Measurements from ENCODE around the gene SGMS1. TPM values are rescaled to one million over a fixed set of nuclear protein-coding genes. Genes with fewer than 3 reads are reported as not detected.
A peak's percentile ranks its signal among the peaks of the same experiment; 100 is the strongest.

Gene SGMS1
- polyA plus RNA-seq, 2 of the 4 experiments (the other 2 are of a cell fraction) = 22.7 to 28.2 TPM

DNA sequence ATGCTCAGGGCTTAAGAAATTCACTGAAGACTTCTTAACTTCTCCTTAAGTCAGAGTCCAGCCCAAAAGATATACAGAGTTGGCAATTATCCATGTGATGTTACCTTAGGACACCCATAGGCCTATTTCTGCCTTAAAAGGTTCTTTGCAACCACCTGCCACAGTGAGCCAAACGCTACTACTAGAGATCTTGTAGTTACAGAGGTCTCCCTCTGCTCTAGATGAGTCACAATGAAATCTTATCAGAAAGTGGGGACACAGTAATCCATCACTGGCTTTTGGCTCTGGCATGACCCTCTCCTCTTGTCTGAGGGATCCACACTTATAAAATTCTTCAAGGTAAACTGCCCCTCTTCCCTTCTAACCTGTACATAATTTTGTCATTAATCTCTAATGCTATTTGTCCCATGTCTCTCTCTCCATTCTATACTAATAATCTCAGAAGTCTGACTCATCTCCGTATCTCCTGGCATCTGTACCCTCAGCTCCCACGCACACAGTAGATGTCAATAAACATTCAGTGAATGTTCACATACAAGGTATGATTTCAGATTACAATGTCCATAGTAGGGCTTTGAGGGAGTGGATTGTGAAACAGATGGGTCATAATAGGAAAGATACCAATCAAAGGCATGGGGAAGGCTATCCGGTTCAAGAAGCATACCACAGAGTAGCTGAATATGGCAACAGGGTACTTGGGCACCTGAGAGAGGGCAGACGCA lies 112.1 kb downstream of the SGMS1 start:
- peak overlapping the region; percentile 32 to 43; a peak in 3 of 6 replicates for H3K27ac ChIP-seq
- no peaks in the 10 kb centered on the region for H3K9me3 ChIP-seq
- FAIRE-seq (no peak), DNase-seq (ENCODE audit: low read depth in 1 of 2, low spot score in 1 of 2) (peak in 1 of 2 experiments; percentile 65), ATAC-seq (peak; percentile 84 to 91)
- H3K4me2 ChIP-seq = peak overlapping the region; percentile 52
- H3K4me3 ChIP-seq = no peak overlapping the region
- ChIA-PET CTCF (interaction anchor here (1.5 kb wide), 1 partner anchor 111 kb away, joined by 4 read pairs; no protein-coding TSS in a partner anchor), POLR2A (interaction anchor here (1.8 kb wide), 1 partner anchor 113 kb away, joined by 6 read pairs; no protein-coding TSS in a partner anchor)
- TF ChIP-seq CHD2 (IDR thresholded peaks at IDR 0.05; ENCODE audit: low read length, partially characterized antibody) = no peak
- no peak for TF ChIP-seq FOXS1 (CRISPR knock-in tag; IDR thresholded peaks at IDR 0.05)
- peak in 1 of 2 experiments; percentile 63; a peak in 2 of 4 replicates for TF ChIP-seq CEBPB (IDR thresholded peaks at IDR 0.05)
- no peak for TF ChIP-seq CBX2 (IDR thresholded peaks at IDR 0.05; ENCODE audit: borderline replicate concordance, low read depth)
- TF ChIP-seq GATA3 (IDR thresholded peaks at IDR 0.05; ENCODE audit: borderline replicate concordance) = peak; percentile 68
- TF ChIP-seq HOXB5 (CRISPR knock-in tag; IDR thresholded peaks at IDR 0.05) = no peak
- TF ChIP-seq EP300 (IDR thresholded peaks at IDR 0.05) = 0 out of 5 replicates have a peak, but pooled peaks of 1 of the 2 experiments have one; percentile 27
- TF ChIP-seq, protein P1, sequence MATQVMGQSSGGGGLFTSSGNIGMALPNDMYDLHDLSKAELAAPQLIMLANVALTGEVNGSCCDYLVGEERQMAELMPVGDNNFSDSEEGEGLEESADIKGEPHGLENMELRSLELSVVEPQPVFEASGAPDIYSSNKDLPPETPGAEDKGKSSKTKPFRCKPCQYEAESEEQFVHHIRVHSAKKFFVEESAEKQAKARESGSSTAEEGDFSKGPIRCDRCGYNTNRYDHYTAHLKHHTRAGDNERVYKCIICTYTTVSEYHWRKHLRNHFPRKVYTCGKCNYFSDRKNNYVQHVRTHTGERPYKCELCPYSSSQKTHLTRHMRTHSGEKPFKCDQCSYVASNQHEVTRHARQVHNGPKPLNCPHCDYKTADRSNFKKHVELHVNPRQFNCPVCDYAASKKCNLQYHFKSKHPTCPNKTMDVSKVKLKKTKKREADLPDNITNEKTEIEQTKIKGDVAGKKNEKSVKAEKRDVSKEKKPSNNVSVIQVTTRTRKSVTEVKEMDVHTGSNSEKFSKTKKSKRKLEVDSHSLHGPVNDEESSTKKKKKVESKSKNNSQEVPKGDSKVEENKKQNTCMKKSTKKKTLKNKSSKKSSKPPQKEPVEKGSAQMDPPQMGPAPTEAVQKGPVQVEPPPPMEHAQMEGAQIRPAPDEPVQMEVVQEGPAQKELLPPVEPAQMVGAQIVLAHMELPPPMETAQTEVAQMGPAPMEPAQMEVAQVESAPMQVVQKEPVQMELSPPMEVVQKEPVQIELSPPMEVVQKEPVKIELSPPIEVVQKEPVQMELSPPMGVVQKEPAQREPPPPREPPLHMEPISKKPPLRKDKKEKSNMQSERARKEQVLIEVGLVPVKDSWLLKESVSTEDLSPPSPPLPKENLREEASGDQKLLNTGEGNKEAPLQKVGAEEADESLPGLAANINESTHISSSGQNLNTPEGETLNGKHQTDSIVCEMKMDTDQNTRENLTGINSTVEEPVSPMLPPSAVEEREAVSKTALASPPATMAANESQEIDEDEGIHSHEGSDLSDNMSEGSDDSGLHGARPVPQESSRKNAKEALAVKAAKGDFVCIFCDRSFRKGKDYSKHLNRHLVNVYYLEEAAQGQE (IDR thresholded peaks at IDR 0.05) = no peak
- TF ChIP-seq JUNB (IDR thresholded peaks at IDR 0.05) = peak; percentile 54
- no peak for TF ChIP-seq FOSL2 (IDR thresholded peaks at IDR 0.05)
- TF ChIP-seq FOSL2 (CRISPR knock-in tag; IDR thresholded peaks at IDR 0.05) = peak; percentile 53; the same call in 1 of the 2 replicates
- peaks cover 30% of the 10 kb centered on the region for H3K4me1 ChIP-seq
- 24% methylated on average over 5 of the region's 5 CpGs for WGBS (ENCODE audit: missing lambda C conversion rate)

DNA sequence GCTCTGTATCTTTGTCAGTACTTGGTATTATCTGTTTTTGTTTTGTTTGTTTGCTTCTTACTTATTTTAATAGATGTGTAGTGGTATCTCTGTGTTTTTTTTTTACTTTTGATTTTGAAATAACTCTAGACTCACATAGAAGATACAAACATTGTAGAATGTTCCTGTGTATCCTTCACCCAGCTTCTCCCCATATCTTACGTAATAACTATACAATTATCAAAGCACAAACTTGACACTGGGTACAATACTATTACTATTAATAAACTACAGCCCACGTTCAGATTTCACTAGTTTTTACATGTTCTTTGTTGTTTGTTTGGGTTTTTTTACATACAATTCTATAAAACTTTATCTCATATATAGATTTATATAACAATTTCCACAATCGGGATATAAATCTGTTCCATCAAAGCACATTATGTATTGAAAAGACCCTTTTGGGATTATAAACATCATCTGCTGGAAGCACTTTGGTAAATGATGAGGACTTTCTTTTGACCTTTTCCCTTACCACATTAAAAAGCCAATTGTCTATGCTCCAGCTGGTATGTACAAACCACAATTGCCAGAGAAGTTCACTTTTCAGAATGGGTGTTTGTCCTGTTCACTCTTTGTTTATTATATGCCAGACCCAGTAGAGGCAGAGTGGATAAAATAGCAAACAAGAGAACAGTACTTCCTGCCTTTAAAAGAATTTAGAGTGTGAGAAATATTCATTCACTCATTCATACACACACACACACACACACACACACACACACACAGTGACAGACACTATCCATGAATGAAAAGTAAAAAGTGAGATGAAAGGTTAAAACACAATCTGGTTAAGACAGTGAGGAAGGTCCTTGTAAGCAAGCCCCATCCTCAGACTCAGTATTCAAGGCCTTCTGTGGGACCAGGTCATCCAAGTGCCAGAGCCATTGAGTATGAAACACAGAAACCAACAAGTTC lies 113.0 kb downstream of the SGMS1 start:
- peak overlapping the region in 1 of 2 experiments; percentile 43; a peak in 1 of 6 replicates for H3K27ac ChIP-seq
- POLR2A ChIA-PET = no interaction called here
- TF ChIP-seq HOXB5 (CRISPR knock-in tag; IDR thresholded peaks at IDR 0.05) (no peak), HDAC2 (IDR thresholded peaks at IDR 0.05) (no peak), MAZ (IDR thresholded peaks at IDR 0.05; ENCODE audit: borderline replicate concordance, low read depth, low read length) (no peak), ESRRA (IDR thresholded peaks at IDR 0.05; ENCODE audit: borderline replicate concordance, low read length) (no peak), EHMT2 (IDR thresholded peaks at IDR 0.05; ENCODE audit: low read depth) (no peak), TFCP2L1 (CRISPR knock-in tag; IDR thresholded peaks at IDR 0.05) (no peak), ZNF302 (CRISPR knock-in tag; IDR thresholded peaks at IDR 0.05) (no peak), NR3C1 (IDR thresholded peaks at IDR 0.05) (no peak), NPAS2 (CRISPR knock-in tag; IDR thresholded peaks at IDR 0.05; ENCODE audit: borderline replicate concordance) (no peak), JUNB (IDR thresholded peaks at IDR 0.05) (no peak), CEBPB (IDR thresholded peaks at IDR 0.05) (no peak), HOXB13 (CRISPR knock-in tag; IDR thresholded peaks at IDR 0.05; ENCODE audit: low read depth) (no peak), RCOR1 (IDR thresholded peaks at IDR 0.05; ENCODE audit: low read depth, low read length) (no peak), SMC3 (IDR thresholded peaks at IDR 0.05) (no peak)
- TF ChIP-seq, protein P2, sequence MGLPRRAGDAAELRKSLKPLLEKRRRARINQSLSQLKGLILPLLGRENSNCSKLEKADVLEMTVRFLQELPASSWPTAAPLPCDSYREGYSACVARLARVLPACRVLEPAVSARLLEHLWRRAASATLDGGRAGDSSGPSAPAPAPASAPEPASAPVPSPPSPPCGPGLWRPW (IDR thresholded peaks at IDR 0.05) = no peak
- TF ChIP-seq, protein P3, sequence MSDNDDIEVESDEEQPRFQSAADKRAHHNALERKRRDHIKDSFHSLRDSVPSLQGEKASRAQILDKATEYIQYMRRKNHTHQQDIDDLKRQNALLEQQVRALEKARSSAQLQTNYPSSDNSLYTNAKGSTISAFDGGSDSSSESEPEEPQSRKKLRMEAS (IDR thresholded peaks at IDR 0.05) = no peak
- H3K9me3 ChIP-seq = no peaks in the 10 kb centered on the region
- peaks cover 30% of the 10 kb centered on the region for H3K4me1 ChIP-seq
- FAIRE-seq (no peak), DNase-seq (ENCODE audit: low read depth in 1 of 2, low spot score in 1 of 2) (no peak), ATAC-seq (peak; percentile 20 to 26; a peak in 2 of 6 replicates)
- CTCF ChIA-PET = no interaction called here
- H3K4me3 ChIP-seq = no peak overlapping the region
- H3K4me2 ChIP-seq = peak overlapping the region; percentile 52; the same call in 2 of the 3 replicates
- WGBS (ENCODE audit: missing lambda C conversion rate) = 78% methylated on average over 3 of the region's 3 CpGs

Data from A549 (cell line).